Measurements from ENCODE around the gene NEUROD1.

Gene NEUROD1

DNA sequence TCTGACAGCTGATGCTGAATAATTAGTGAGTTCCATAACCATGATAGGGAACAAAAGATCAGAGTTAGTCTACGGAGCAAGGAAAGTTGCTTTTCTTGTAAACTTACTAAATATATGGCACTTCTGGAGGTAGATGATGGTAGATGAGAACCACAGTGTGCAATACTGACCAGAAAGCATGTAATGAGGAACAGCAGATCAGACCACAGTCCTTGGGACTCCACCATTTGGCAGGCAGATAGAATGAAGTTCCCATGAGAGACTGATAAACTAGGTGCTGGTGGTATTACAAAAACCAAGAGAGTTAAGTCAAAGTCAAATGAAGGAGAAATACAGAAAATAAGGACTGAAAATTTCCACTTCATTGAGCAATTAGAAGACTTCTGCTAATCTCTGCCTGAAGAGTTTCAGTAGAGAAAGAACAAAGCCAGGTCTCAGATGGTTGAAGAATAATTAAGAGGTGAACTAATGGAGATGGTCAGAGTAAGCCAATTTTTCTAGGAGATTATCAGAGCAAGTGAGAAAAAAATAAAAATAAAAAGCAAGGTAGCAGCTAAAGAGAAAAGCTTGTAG lies 33.8 kb downstream of the NEUROD1 start:
- Histone ChIP-seq H3K27ac (ENCODE audit: low read depth, low read length) (no peak overlapping the region), H3K4me3 (ENCODE audit: low read depth in 1 of 2, low read length in 2 of 2) (no peak overlapping the region), H3K36me3 (ENCODE audit: control insufficient read depth in 1 of 2, insufficient read depth in 2 of 2, low read length in 2 of 2) (no peaks in the 10 kb centered on the region), H3K9me3 (ENCODE audit: control insufficient read depth in 1 of 2, low read length in 2 of 2) (no peaks in the 10 kb centered on the region), H3K9ac (ENCODE audit: low read depth in 1 of 2, low read length in 2 of 2) (no peak overlapping the region), H3K27me3 (ENCODE audit: control insufficient read depth in 1 of 2, insufficient read depth in 2 of 2, low read length in 2 of 2) (no peaks in the 10 kb centered on the region), H3K4me1 (ENCODE audit: control insufficient read depth in 1 of 2, insufficient read depth in 2 of 2, low read length in 2 of 2) (no peaks in the 10 kb centered on the region)

DNA sequence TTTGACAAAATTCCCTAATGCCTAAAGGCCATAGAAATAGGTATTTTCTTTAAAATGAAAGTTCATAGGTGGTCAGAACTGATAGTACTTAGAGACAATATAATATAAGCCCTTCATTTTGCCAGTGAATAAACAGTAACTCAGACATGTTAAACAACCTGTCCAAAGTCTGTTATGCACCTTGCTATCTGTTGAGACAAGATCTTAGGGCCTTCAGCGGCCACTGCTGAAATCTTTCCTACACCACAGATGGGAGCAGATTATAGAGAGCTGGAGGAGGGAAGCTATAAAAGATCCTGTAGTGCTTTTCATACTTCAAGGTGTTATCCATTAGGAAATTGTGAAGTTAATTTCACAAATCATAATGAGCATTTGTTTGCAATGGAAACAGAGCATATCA lies 37.2 kb downstream of the NEUROD1 start:
- no peak overlapping the region for H3K4me3 ChIP-seq (ENCODE audit: low read depth in 1 of 2, low read length in 2 of 2)
- H3K27me3 ChIP-seq (ENCODE audit: control insufficient read depth in 1 of 2, insufficient read depth in 2 of 2, low read length in 2 of 2) = no peaks in the 10 kb centered on the region
- no peaks in the 10 kb centered on the region for H3K4me1 ChIP-seq (ENCODE audit: control insufficient read depth in 1 of 2, insufficient read depth in 2 of 2, low read length in 2 of 2)
- H3K36me3 ChIP-seq (ENCODE audit: control insufficient read depth in 1 of 2, insufficient read depth in 2 of 2, low read length in 2 of 2) = no peaks in the 10 kb centered on the region
- no peaks in the 10 kb centered on the region for H3K9me3 ChIP-seq (ENCODE audit: control insufficient read depth in 1 of 2, low read length in 2 of 2)
- no peak overlapping the region for H3K9ac ChIP-seq (ENCODE audit: low read depth in 1 of 2, low read length in 2 of 2)
- no peak overlapping the region for H3K27ac ChIP-seq (ENCODE audit: low read depth, low read length)

- Histone ChIP-seq H3K9ac (ENCODE audit: low read depth in 1 of 2, low read length in 2 of 2) (no peak overlapping the region), H3K36me3 (ENCODE audit: control insufficient read depth in 1 of 2, insufficient read depth in 2 of 2, low read length in 2 of 2) (no peaks in the 10 kb centered on the region), H3K27me3 (ENCODE audit: control insufficient read depth in 1 of 2, insufficient read depth in 2 of 2, low read length in 2 of 2) (no peaks in the 10 kb centered on the region), H3K4me3 (ENCODE audit: low read depth in 1 of 2, low read length in 2 of 2) (no peak overlapping the region), H3K4me1 (ENCODE audit: control insufficient read depth in 1 of 2, insufficient read depth in 2 of 2, low read length in 2 of 2) (no peaks in the 10 kb centered on the region), H3K9me3 (ENCODE audit: control insufficient read depth in 1 of 2, low read length in 2 of 2) (no peaks in the 10 kb centered on the region), H3K27ac (ENCODE audit: low read depth, low read length) (no peak overlapping the region)
Measured at GRCh38 chr2:181642086-181642485, 38.2 kb downstream of the NEUROD1 start.

GRCh38 chr2:181639686-181640085 lies 40.6 kb downstream of the NEUROD1 start:
- Histone ChIP-seq H3K27ac (ENCODE audit: low read depth, low read length) (no peak overlapping the region), H3K4me3 (ENCODE audit: low read depth in 1 of 2, low read length in 2 of 2) (no peak overlapping the region), H3K36me3 (ENCODE audit: control insufficient read depth in 1 of 2, insufficient read depth in 2 of 2, low read length in 2 of 2) (no peaks in the 10 kb centered on the region), H3K9ac (ENCODE audit: low read depth in 1 of 2, low read length in 2 of 2) (no peak overlapping the region), H3K9me3 (ENCODE audit: control insufficient read depth in 1 of 2, low read length in 2 of 2) (no peaks in the 10 kb centered on the region), H3K4me1 (ENCODE audit: control insufficient read depth in 1 of 2, insufficient read depth in 2 of 2, low read length in 2 of 2) (no peaks in the 10 kb centered on the region), H3K27me3 (ENCODE audit: control insufficient read depth in 1 of 2, insufficient read depth in 2 of 2, low read length in 2 of 2) (no peaks in the 10 kb centered on the region)

GRCh38 chr2:181632733-181633401 lies 47.5 kb downstream of the NEUROD1 start:
- no peak overlapping the region for H3K4me3 ChIP-seq (ENCODE audit: low read depth in 1 of 2, low read length in 2 of 2)
- no peaks in the 10 kb centered on the region for H3K36me3 ChIP-seq (ENCODE audit: control insufficient read depth in 1 of 2, insufficient read depth in 2 of 2, low read length in 2 of 2)
- H3K9me3 ChIP-seq (ENCODE audit: control insufficient read depth in 1 of 2, low read length in 2 of 2) = no peaks in the 10 kb centered on the region
- H3K27ac ChIP-seq (ENCODE audit: low read depth, low read length) = no peak overlapping the region
- H3K9ac ChIP-seq (ENCODE audit: low read depth in 1 of 2, low read length in 2 of 2) = no peak overlapping the region
- H3K4me1 ChIP-seq (ENCODE audit: control insufficient read depth in 1 of 2, insufficient read depth in 2 of 2, low read length in 2 of 2) = no peaks in the 10 kb centered on the region
- H3K27me3 ChIP-seq (ENCODE audit: control insufficient read depth in 1 of 2, insufficient read depth in 2 of 2, low read length in 2 of 2) = no peaks in the 10 kb centered on the region

DNA sequence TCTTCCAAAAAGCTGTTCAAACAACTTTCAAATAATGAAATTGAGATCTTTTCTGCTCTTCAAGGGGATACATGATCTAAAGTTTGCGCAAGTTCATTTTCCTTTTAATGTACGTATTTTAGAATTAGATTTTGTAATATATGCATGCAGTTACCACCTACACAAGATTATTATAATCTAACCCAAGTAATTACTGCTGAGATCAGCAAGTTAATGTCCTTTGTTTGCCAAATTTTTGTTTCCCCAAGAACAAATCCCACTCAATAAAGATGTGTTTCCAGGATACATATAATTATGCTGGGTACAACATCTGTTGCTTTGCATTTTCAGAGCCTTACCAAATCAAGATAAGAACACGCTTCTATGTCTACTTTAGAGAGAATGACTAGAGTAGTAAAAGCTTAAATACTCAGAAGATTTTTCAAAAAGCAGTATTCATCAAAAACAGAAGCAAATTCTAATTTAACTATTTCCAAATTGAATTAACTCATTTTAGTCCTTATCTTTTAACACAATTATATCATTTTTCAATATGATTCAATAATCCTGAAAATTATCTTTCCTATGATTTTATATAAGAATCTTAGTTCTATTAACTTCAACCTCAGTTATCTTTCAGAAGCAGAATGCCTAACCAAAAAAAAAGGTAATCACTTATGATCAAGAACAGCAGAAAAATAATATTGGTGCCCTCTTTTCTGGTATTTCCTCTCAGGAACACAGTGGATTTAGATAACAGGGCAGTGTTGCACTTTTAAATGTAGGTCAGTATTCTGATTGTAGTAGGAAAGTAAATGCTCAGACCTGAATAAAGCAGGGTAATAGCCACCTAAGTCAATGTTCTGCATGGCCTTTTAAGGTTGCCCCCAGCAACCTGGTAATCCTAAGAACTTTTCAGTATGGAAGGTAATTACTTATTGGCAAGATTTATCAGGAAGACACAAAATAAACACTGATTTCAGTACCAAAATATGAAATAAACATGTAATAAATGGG lies 51.4 kb downstream of the NEUROD1 start:
- Histone ChIP-seq H3K9ac (ENCODE audit: low read depth in 1 of 2, low read length in 2 of 2) (no peak overlapping the region), H3K4me1 (ENCODE audit: control insufficient read depth in 1 of 2, insufficient read depth in 2 of 2, low read length in 2 of 2) (no peaks in the 10 kb centered on the region), H3K27ac (ENCODE audit: low read depth, low read length) (no peak overlapping the region)

GRCh38 chr2:181627545-181627944 lies 52.8 kb downstream of the NEUROD1 start:
- Histone ChIP-seq H3K9me3 (ENCODE audit: control insufficient read depth in 1 of 2, low read length in 2 of 2) (no peaks in the 10 kb centered on the region), H3K27me3 (ENCODE audit: control insufficient read depth in 1 of 2, insufficient read depth in 2 of 2, low read length in 2 of 2) (no peaks in the 10 kb centered on the region), H3K4me3 (ENCODE audit: low read depth in 1 of 2, low read length in 2 of 2) (no peak overlapping the region), H3K36me3 (ENCODE audit: control insufficient read depth in 1 of 2, insufficient read depth in 2 of 2, low read length in 2 of 2) (no peaks in the 10 kb centered on the region), H3K4me1 (ENCODE audit: control insufficient read depth in 1 of 2, insufficient read depth in 2 of 2, low read length in 2 of 2) (peaks cover 4 to 5% of the 10 kb centered on the region in 2 donors), H3K27ac (ENCODE audit: low read depth, low read length) (no peak overlapping the region), H3K9ac (ENCODE audit: low read depth in 1 of 2, low read length in 2 of 2) (no peak overlapping the region)

More for the DNA sequence above, 51.4 kb downstream of the NEUROD1 start:
- no peaks in the 10 kb centered on the region for H3K9me3 ChIP-seq (ENCODE audit: control insufficient read depth in 1 of 2, low read length in 2 of 2)
- no peak overlapping the region for H3K4me3 ChIP-seq (ENCODE audit: low read depth in 1 of 2, low read length in 2 of 2)
- H3K27me3 ChIP-seq (ENCODE audit: control insufficient read depth in 1 of 2, insufficient read depth in 2 of 2, low read length in 2 of 2) = no peaks in the 10 kb centered on the region
- H3K36me3 ChIP-seq (ENCODE audit: control insufficient read depth in 1 of 2, insufficient read depth in 2 of 2, low read length in 2 of 2) = no peaks in the 10 kb centered on the region

DNA sequence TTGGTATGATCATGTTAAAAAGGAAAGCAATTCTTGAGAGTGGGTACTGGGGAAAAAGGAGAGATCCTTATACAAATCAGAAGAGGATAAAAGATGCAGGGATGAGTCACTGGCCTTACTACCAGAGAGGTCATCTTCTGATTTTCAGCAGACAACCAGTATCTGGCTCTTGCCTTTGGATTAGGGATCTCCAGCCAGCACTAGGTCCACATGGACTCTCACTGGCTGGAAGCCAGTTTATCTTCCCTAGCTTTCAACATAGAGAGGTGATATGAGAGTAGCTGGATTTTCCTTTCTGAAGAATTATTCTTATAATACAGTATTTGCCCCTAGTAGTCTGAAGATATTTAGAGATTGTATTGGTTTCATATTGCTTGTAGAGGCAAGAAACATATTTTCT lies 53.6 kb downstream of the NEUROD1 start:
- no peak overlapping the region for H3K9ac ChIP-seq (ENCODE audit: low read depth in 1 of 2, low read length in 2 of 2)
- H3K27ac ChIP-seq (ENCODE audit: low read depth, low read length) = no peak overlapping the region
- H3K4me1 ChIP-seq (ENCODE audit: control insufficient read depth in 1 of 2, insufficient read depth in 2 of 2, low read length in 2 of 2) = peaks cover 9 to 12% of the 10 kb centered on the region in 2 donors
- no peaks in the 10 kb centered on the region for H3K27me3 ChIP-seq (ENCODE audit: control insufficient read depth in 1 of 2, insufficient read depth in 2 of 2, low read length in 2 of 2)
- no peaks in the 10 kb centered on the region for H3K9me3 ChIP-seq (ENCODE audit: control insufficient read depth in 1 of 2, low read length in 2 of 2)
- H3K4me3 ChIP-seq (ENCODE audit: low read depth in 1 of 2, low read length in 2 of 2) = no peak overlapping the region
- H3K36me3 ChIP-seq (ENCODE audit: control insufficient read depth in 1 of 2, insufficient read depth in 2 of 2, low read length in 2 of 2) = no peaks in the 10 kb centered on the region
